Transverse colon (tissue), 4 donors: ENCODE data around the gene ZNF581. TPM values are rescaled to one million over a fixed set of nuclear protein-coding genes. Genes with fewer than 3 reads are reported as not detected.

ENCODE experiments used
- DNase-seq: peaks from one replicate; pipeline ENCODE4 v3.0.0-alpha.2; 2019
- H3K27ac ChIP-seq, 4 donors: fragments of 200-600 bp; sonication (generic); 2 replicates each; pipeline ENCODE4 v1.5.1; 2016 to 2018; ENCODE audit warnings: inconsistent platforms in 4 of 4
- H3K27me3 ChIP-seq: fragments of 200-600 bp; sonication (generic); 2 replicates; pipeline ENCODE4 v1.5.1; 2017; ENCODE audit warnings: inconsistent platforms
- H3K36me3 ChIP-seq, 4 donors: fragments of 200-600 bp; sonication (generic); 2 replicates each; pipeline ENCODE4 v1.5.1; 2017 to 2019; ENCODE audit warnings: inconsistent platforms in 4 of 4
- H3K4me1 ChIP-seq, 4 donors: fragments of 200-600 bp; sonication (generic); 2 replicates each; pipeline ENCODE4 v1.5.1; 2017 to 2020; ENCODE audit warnings: inconsistent platforms in 4 of 4
- H3K4me3 ChIP-seq, 4 donors: fragments of 200-600 bp; sonication (generic); 1 replicate in 1 of 4; 2 replicates in 3 of 4; pipeline versions ENCODE4 v1.5.1 to v1.6.1; 2017 to 2019; ENCODE audit warnings: inconsistent platforms in 4 of 4
- H3K9me3 ChIP-seq, 2 donors: fragments of 200-600 bp; sonication (generic); 2 replicates each; pipeline ENCODE4 v1.5.1; 2017 to 2019; ENCODE audit warnings: inconsistent platforms in 2 of 2
- EP300 ChIP-seq: sonication (generic); formaldehyde crosslinking; IDR thresholded peaks from one replicate; pipeline ENCODE4 v1.6.1; 2017; ENCODE audit warnings: antibody characterized with exemption, low read depth
- POLR2A ChIP-seq: fragments of 450-650 bp; IDR thresholded peaks from one replicate; pipeline ENCODE4 v1.6.1; 2016; ENCODE audit warnings: antibody characterized with exemption, mild to moderate bottlenecking, moderate library complexity
- POLR2AphosphoS5 ChIP-seq, 3 donors: sonication (generic); formaldehyde crosslinking; IDR thresholded peaks; one replicate each; pipeline ENCODE4 v1.6.1; 2016; ENCODE audit warnings: antibody characterized with exemption in 3 of 3
- WGBS, 2 donors: methylation state at CpG; one replicate each; pipeline ENCODE4 v1.1.5; 2018; ENCODE audit warnings: low coverage in 1 of 2; 5-methylcytosine and 5-hydroxymethylcytosine counted together
- in situ Hi-C, 4 donors: fragments of 200-750 bp; cut with MboI; loops; one replicate each; pipeline versions ENCODE4 v1.15.0 to v1.15.1; 2017; ENCODE audit warnings: low sequenced_read_pairs in 3 of 4, low pct_ligation_motif_present in 1 of 4, low pct_unique_long_range_greater_than_20kb in 1 of 4
- intact Hi-C: fragments of 100-400 bp; cut with DNase I; formaldehyde crosslinking; loops from one replicate; pipeline ENCODE4 v1.15.1; 2023; ENCODE audit warnings: low total_unique reads
- total RNA-seq, 4 donors: library from RNA; depleted of rRNA; stranded (reverse); fragments of >200 nt; gene quantifications; one replicate each; pipeline ENCODE4 v1.1.0, GENCODE V29; 2016
- TF ChIP-seq, protein P1 (sequence below), 5 experiments: fragments of 200-600 bp in 3 of 5; fragments of 450-650 bp in 2 of 5; sonication (generic) in 3 of 5; IDR thresholded peaks; 1 replicate in 2 of 5; 2 replicates in 3 of 5; pipeline ENCODE4 v1.5.1; 2016 to 2017; ENCODE audit warnings: antibody characterized with exemption in 5 of 5, inconsistent platforms in 3 of 5, mild to moderate bottlenecking in 2 of 5, moderate library complexity in 1 of 5

The ZNF581 gene
- total RNA-seq, 4 donors from 2014 or later: 4.1 to 19.7 (median 10.0) TPM

DNA sequence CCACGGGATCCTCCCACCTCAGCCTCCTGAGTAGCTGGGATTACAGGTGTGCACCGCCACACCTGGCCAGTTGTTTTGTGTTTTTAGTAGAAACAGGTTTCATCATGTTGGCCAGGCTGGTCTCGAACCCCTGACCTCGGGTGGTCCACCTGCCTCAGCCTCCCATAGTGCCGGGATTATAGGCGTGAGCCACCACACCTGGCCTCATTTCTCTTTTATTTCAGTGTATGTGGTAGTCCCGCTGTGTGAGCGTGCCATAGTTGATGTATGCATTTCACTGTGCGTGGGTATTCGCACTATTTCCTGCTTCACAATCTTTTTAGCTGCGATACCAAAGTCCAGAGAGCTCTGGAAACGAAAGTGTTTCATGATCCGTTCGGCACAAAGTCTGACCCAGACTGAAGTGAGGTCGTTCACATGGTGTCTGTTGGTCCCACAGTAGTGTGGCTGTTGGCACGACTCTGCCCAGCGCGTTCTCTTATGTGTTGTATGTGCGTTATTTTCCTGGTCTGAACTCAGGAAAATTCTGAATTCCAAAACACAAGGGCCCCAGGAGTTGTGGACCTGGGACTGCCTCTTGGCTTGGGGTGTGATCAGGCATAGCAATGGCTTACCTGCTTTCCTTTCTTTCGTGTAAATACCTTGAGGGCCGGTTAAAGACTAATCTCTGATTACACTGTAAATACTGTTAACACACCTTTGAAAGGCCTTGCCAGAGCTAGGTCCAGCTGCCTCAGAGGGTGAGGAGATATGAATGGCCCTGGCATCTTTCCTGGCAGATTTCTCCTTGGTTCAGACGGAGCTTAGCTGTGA lies 40.2 kb downstream of the ZNF581 start:
- intact Hi-C loops: no loop called here
- DNase-seq: peak; percentile 74
- WGBS, 2 donors: 57 to 61% methylated on average over 11 to 22 of the region's 22 CpGs
- H3K4me3 ChIP-seq: no peak overlapping the region
- peak overlapping the region; percentile 84 to 93 (median 88) for H3K27ac ChIP-seq
- H3K4me1 ChIP-seq: peaks cover 22 to 85% (median 59%) of the 10 kb centered on the region in 4 donors
- H3K27me3 ChIP-seq: no peaks in the 10 kb centered on the region
- H3K9me3 ChIP-seq: no peaks in the 10 kb centered on the region
- TF ChIP-seq POLR2AphosphoS5 (IDR thresholded peaks at IDR 0.05) (peak in 2 of 3 donors; percentile 34 to 36), POLR2A (peak; percentile 67), EP300 (no peak)
- TF ChIP-seq, protein P1, sequence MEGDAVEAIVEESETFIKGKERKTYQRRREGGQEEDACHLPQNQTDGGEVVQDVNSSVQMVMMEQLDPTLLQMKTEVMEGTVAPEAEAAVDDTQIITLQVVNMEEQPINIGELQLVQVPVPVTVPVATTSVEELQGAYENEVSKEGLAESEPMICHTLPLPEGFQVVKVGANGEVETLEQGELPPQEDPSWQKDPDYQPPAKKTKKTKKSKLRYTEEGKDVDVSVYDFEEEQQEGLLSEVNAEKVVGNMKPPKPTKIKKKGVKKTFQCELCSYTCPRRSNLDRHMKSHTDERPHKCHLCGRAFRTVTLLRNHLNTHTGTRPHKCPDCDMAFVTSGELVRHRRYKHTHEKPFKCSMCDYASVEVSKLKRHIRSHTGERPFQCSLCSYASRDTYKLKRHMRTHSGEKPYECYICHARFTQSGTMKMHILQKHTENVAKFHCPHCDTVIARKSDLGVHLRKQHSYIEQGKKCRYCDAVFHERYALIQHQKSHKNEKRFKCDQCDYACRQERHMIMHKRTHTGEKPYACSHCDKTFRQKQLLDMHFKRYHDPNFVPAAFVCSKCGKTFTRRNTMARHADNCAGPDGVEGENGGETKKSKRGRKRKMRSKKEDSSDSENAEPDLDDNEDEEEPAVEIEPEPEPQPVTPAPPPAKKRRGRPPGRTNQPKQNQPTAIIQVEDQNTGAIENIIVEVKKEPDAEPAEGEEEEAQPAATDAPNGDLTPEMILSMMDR (IDR thresholded peaks at IDR 0.05): no peak
- H3K36me3 ChIP-seq: peaks cover 0 to 19% (median 8%) of the 10 kb centered on the region in 4 donors
- in situ Hi-C loops: no loop called here

DNA sequence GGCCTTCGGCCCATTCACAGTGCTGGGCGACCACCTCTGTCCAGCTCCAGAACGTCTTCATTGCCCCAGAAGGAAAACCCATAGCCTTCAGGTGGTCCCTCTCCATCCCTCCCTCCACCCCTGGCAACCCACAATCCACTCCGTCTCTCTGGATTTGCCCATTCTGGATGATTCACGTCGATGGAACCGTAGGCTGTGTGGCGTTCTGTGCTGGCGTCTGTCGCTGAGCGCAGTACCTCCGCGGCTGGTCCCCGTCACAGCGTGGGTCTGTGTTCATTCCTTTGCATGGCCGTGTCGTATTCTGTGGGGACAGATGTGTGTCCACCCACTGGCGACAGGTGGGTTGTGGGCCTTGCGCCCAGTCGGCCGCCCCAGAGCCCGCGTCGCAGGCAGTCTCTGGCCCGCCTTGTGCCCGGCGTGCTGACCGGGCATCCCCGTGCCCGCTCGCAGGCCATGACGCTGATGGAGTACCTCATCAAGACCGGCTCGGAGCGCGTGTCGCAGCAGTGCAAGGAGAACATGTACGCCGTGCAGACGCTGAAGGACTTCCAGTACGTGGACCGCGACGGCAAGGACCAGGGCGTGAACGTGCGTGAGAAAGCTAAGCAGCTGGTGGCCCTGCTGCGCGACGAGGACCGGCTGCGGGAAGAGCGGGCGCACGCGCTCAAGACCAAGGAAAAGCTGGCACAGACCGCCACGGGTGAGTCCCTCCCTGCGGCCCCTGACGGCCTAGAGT lies 41.7 kb downstream of the ZNF581 start:
- WGBS, 2 donors: 96 to 100% methylated on average over 1 to 60 of the region's 60 CpGs
- Histone ChIP-seq H3K4me3 (no peak overlapping the region), H3K27ac (peak overlapping the region; percentile 84 to 93 (median 88)), H3K9me3 (no peaks in the 10 kb centered on the region), H3K27me3 (no peaks in the 10 kb centered on the region), H3K36me3 (peaks cover 0 to 18% (median 8%) of the 10 kb centered on the region in 4 donors), H3K4me1 (peaks cover 22 to 79% (median 61%) of the 10 kb centered on the region in 4 donors)
- intact Hi-C loops (no loop called here), in situ Hi-C loops (no loop called here)
- DNase-seq: no peak
- no peak for TF ChIP-seq POLR2A
- no peak for TF ChIP-seq POLR2AphosphoS5 (IDR thresholded peaks at IDR 0.05)
- no peak for TF ChIP-seq EP300
- TF ChIP-seq, protein P1 (IDR thresholded peaks at IDR 0.05): no peak

DNA sequence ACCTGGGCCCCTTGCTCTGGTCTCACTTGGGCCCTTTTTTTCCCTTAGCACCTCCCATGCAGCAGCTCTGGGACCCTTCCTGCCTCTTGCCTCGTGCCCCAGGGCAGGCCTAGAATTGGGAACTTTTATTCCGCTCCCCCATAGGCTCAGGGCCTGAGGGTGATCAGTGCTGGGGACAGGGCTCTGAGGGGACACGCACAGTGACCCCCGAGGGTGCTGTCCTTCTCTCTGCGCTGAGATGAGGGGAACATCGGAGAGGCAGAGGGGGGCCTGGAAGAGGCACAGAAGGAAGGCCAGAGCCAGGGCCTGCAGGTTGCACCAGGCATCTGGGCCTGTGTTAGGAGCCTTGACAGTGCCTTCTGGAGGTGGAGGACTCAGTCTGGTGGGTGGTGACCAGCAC lies 42.3 kb downstream of the ZNF581 start:
- Histone ChIP-seq H3K4me1 (peaks cover 22 to 75% (median 61%) of the 10 kb centered on the region in 4 donors), H3K4me3 (no peak overlapping the region), H3K9me3 (no peaks in the 10 kb centered on the region), H3K27me3 (no peaks in the 10 kb centered on the region), H3K27ac (peak overlapping the region; percentile 84 to 93 (median 88)), H3K36me3 (peaks cover 0 to 24% (median 13%) of the 10 kb centered on the region in 4 donors)
- WGBS, 2 donors: 93 to 96% methylated on average over 4 to 6 of the region's 6 CpGs
- no peak for DNase-seq
- no peak for TF ChIP-seq EP300
- in situ Hi-C loops (no loop called here), intact Hi-C loops (no loop called here)

DNA sequence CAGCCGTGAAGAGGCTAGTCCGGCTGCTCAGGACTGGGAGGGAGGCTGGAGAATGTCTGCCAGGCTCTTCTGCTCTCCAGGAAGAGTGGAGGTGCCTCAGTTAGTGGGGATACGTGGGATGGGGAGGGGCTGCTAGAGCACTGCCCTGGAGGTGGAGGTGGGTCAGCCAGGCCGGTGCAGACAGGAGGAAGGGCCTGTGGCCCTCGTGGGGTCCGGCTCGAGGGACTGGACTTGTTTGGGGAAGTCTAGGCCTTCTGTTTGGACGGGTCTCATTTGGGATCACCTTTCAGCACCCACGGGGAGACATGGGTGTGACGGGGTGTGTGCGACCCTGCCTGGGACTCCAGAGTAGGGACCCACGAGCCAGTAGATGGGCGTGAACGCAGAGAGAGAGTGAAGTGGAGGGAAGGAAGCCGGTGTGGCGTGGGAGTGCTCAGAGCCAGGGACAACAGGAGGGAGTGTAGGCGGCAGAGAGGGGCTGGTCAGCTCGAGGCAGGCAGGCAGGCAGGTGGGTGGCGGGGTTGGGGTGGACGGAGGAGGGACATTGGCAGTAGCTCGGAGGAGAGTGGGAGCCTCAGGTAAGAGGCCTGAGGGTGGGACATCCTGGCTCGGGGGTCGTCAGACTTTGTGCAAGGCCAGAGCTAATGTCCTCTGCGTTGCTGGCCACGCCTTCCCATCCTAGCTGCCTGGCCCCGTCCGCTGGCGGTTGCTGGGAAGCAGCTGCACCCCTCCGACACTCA lies 43.0 kb downstream of the ZNF581 start:
- Histone ChIP-seq H3K36me3 (peaks cover 0 to 26% (median 13%) of the 10 kb centered on the region in 4 donors), H3K9me3 (no peaks in the 10 kb centered on the region), H3K4me3 (no peak overlapping the region), H3K4me1 (peaks cover 22 to 73% (median 61%) of the 10 kb centered on the region in 4 donors), H3K27ac (peak overlapping the region; percentile 84 to 93 (median 88)), H3K27me3 (no peaks in the 10 kb centered on the region)
- no peak for TF ChIP-seq POLR2A
- TF ChIP-seq POLR2AphosphoS5 (IDR thresholded peaks at IDR 0.05): no peak
- no peak for TF ChIP-seq EP300
- TF ChIP-seq, protein P1 (IDR thresholded peaks at IDR 0.05): no peak
- in situ Hi-C loops: no loop called here
- WGBS, 2 donors: 65 to 80% methylated on average over 4 to 24 of the region's 29 CpGs
- intact Hi-C loops: no loop called here
- DNase-seq: no peak
